Keratinocyte (primary cell): ENCODE measurements around the gene RAC2. TPM values are rescaled to one million over a fixed set of nuclear protein-coding genes. Genes with fewer than 3 reads are reported as not detected.
"Not testable (repeated sequence)": the region's sequence is repeated elsewhere in the genome, so short reads cannot be mapped to it uniquely, and the experiment has no call there.

Experiments
- DNase-seq: peaks from one replicate; pipeline ENCODE4 v3.0.0-alpha.2; 2011; ENCODE audit warnings: low read depth, missing footprints, low spot score
- FAIRE-seq: peaks from 2 replicates; lab custom pipeline; 2011; peaks lifted over from hg19 to GRCh38; lab: Jason Lieb, UNC
- H2AFZ ChIP-seq: 2 replicates; pipeline ENCODE4 v1.6.0; 2012; ENCODE audit warnings: low read length, control low read depth, inconsistent platforms; ENCODE audit not compliant: control insufficient read depth
- H3K27ac ChIP-seq: 2 replicates; pipeline ENCODE4 v1.5.1; 2011; ENCODE audit warnings: low read length; ENCODE audit not compliant: control insufficient read depth, insufficient read depth
- H3K27me3 ChIP-seq: 3 replicates; pipeline ENCODE4 v1.6.0; 2011; ENCODE audit warnings: low read length; ENCODE audit not compliant: control insufficient read depth, insufficient read depth; ENCODE audit errors: extremely low read depth
- H3K36me3 ChIP-seq, 2 experiments: 2 replicates in 1 of 2; 3 replicates in 1 of 2; pipeline ENCODE4 v1.5.1; 2011; ENCODE audit warnings: low read length in 2 of 2, mild to moderate bottlenecking in 1 of 2; ENCODE audit not compliant: control insufficient read depth in 2 of 2, insufficient read depth in 2 of 2; ENCODE audit errors: extremely low read depth in 1 of 2
- H3K4me1 ChIP-seq: 3 replicates; pipeline ENCODE4 v1.5.1; 2011; ENCODE audit warnings: low read length; ENCODE audit not compliant: control insufficient read depth, insufficient read depth; ENCODE audit errors: extremely low read depth
- H3K4me2 ChIP-seq: 3 replicates; pipeline ENCODE4 v1.6.0; 2011; ENCODE audit warnings: low read depth, low read length; ENCODE audit not compliant: control insufficient read depth, insufficient read depth; ENCODE audit errors: extremely low read depth
- H3K4me3 ChIP-seq, 3 experiments: fragments of 200-600 bp in 1 of 3; sonication (generic) in 1 of 3; 2 replicates in 2 of 3; 3 replicates in 1 of 3; pipeline ENCODE4 v1.5.1; 2011 to 2016; ENCODE audit warnings: low read length in 3 of 3, mild to moderate bottlenecking in 3 of 3, control low read depth in 2 of 3, inconsistent platforms in 1 of 3, low read depth in 1 of 3, mixed read lengths in 1 of 3, mixed run types in 1 of 3, moderate library complexity in 1 of 3; ENCODE audit not compliant: control insufficient read depth in 2 of 3, insufficient read depth in 2 of 3; ENCODE audit errors: extremely low read depth in 1 of 3
- H3K79me2 ChIP-seq: 2 replicates; pipeline ENCODE4 v1.6.0; 2012; ENCODE audit warnings: low read length; ENCODE audit not compliant: control insufficient read depth, insufficient read depth
- H3K9ac ChIP-seq: 3 replicates; pipeline ENCODE4 v1.6.0; 2011; ENCODE audit warnings: low read length; ENCODE audit not compliant: control insufficient read depth, insufficient read depth; ENCODE audit errors: extremely low read depth
- H3K9me1 ChIP-seq: 3 replicates; pipeline ENCODE4 v1.6.0; 2011; ENCODE audit warnings: low read length; ENCODE audit not compliant: control insufficient read depth, insufficient read depth; ENCODE audit errors: extremely low read depth
- H3K9me3 ChIP-seq: 2 replicates; pipeline ENCODE4 v1.5.1; 2012; ENCODE audit warnings: low read depth, low read length; ENCODE audit not compliant: control insufficient read depth
- H4K20me1 ChIP-seq: 3 replicates; pipeline ENCODE4 v1.6.0; 2011; ENCODE audit warnings: low read length; ENCODE audit not compliant: control insufficient read depth, insufficient read depth; ENCODE audit errors: extremely low read depth
- CTCF ChIP-seq, 3 experiments: IDR thresholded peaks in 1 of 3; conservative IDR thresholded peaks in 1 of 3; optimal IDR thresholded peaks in 1 of 3; 2 replicates in 2 of 3; 3 replicates in 1 of 3; pipeline versions ENCODE3 to v1.5.1; 2011; ENCODE audit warnings: low read length in 3 of 3, mild to moderate bottlenecking in 3 of 3, moderate library complexity in 2 of 3, control low read depth in 1 of 3, inconsistent platforms in 1 of 3; ENCODE audit not compliant: insufficient read depth in 2 of 3; ENCODE audit errors: extremely low read depth in 1 of 3
- EZH2 ChIP-seq: IDR thresholded peaks from one replicate; pipeline ENCODE4 v1.6.1; 2012; ENCODE audit warnings: inconsistent platforms, mild to moderate bottlenecking, low read length, moderate library complexity
- dilution Hi-C: fragments of 300-500 bp; cut with MboI; formaldehyde crosslinking; loops from one replicate; pipeline ENCODE4 v1.7.0; 2020; ENCODE audit warnings: low sequenced_read_pairs; ENCODE audit not compliant: extremely low pct_ligation_motif_present
- polyA plus RNA-seq, 5 experiments: library from polyadenylated mRNA; depleted of rRNA in 3 of 5; stranded (reverse) in 3 of 5; stranded (forward) in 1 of 5; unstranded in 1 of 5; fragments of >200 nt; gene quantifications; 1 replicate in 1 of 5; 2 replicates in 3 of 5; 3 replicates in 1 of 5; pipeline versions ENCODE4 v1.2.1 to v1.2.3, GENCODE V29; 2011 to 2012; ENCODE audit warnings: missing spikeins in 2 of 5, low read depth in 1 of 5, low replicate concordance in 1 of 5

Gene RAC2
- polyA plus RNA-seq, 1 donor (not counting 4 experiments of a cell fraction or from before 2014, with no cell fraction given) = 78.6 TPM

- Histone ChIP-seq H2AFZ (peak overlapping the region; percentile 38), H3K27ac (peak overlapping the region; percentile 97), H3K9ac (peak overlapping the region; percentile 68), H4K20me1 (no peaks in the 10 kb centered on the region), H3K9me3 (no peaks in the 10 kb centered on the region), H3K4me3 (peak overlapping the region in 2 of 3 experiments; percentile 26 to 39), H3K9me1 (no peaks in the 10 kb centered on the region), H3K36me3 (no peaks in the 10 kb centered on the region), H3K4me1 (peaks cover 47% of the 10 kb centered on the region), H3K4me2 (peak overlapping the region; percentile 83), H3K27me3 (no peaks in the 10 kb centered on the region), H3K79me2 (no peaks in the 10 kb centered on the region)
- dilution Hi-C loops = no loop called here
- FAIRE-seq (no peak), DNase-seq (peak; percentile 52)
- no peak for TF ChIP-seq EZH2
- no peak for TF ChIP-seq CTCF (optimal IDR thresholded peaks at IDR 0.05 in 1 of 3, IDR thresholded peaks at IDR 0.05 in 1 of 3, conservative IDR thresholded peaks at IDR 0.05 in 1 of 3; ENCODE audit: extremely low read depth in 1 of 3, insufficient read depth in 2 of 3, low read length in 3 of 3)
These were observed 10.3 kb upstream of the RAC2 start for GRCh38 chr22:37254209-37254866.

GRCh38 chr22:37253126-37253660 lies 9.1 kb upstream of the RAC2 start:
- FAIRE-seq (peak; percentile 56), DNase-seq (no peak)
- Histone ChIP-seq H3K79me2 (no peaks in the 10 kb centered on the region), H3K9me3 (no peaks in the 10 kb centered on the region), H3K4me2 (no peak overlapping the region), H3K27me3 (no peaks in the 10 kb centered on the region), H3K4me3 (no peak overlapping the region), H3K27ac (peak overlapping the region; percentile 97), H2AFZ (no peak overlapping the region), H3K9me1 (peaks cover 2% of the 10 kb centered on the region), H3K9ac (no peak overlapping the region), H3K4me1 (peaks cover 48% of the 10 kb centered on the region), H3K36me3 (no peaks in the 10 kb centered on the region), H4K20me1 (no peaks in the 10 kb centered on the region)
- dilution Hi-C loops = no loop called here
- TF ChIP-seq CTCF (optimal IDR thresholded peaks at IDR 0.05 in 1 of 3, IDR thresholded peaks at IDR 0.05 in 1 of 3, conservative IDR thresholded peaks at IDR 0.05 in 1 of 3; ENCODE audit: extremely low read depth in 1 of 3, insufficient read depth in 2 of 3, low read length in 3 of 3) = no peak
- no peak for TF ChIP-seq EZH2

- H3K36me3 ChIP-seq, FAIRE-seq, H3K9ac ChIP-seq, H3K27ac ChIP-seq, H3K27me3 ChIP-seq, H3K79me2 ChIP-seq, DNase-seq, H3K4me3 ChIP-seq, H2AFZ ChIP-seq, H3K9me1 ChIP-seq, dilution Hi-C loops, H3K4me2 ChIP-seq, H4K20me1 ChIP-seq, H3K9me3 ChIP-seq: not testable (repeated sequence)
- peaks cover 43% of the 10 kb centered on the region for H3K4me1 ChIP-seq
These were observed 7.8 kb upstream of the RAC2 start for GRCh38 chr22:37251836-37252235.
